ENCODE results near the gene GATD1. TPM values are rescaled to one million over a fixed set of nuclear protein-coding genes. Genes with fewer than 3 reads are reported as not detected.
A peak's percentile ranks its signal among the peaks of the same experiment; 100 is the strongest.

The GATD1 gene
- total and polyA plus RNA-seq, 10 of the 15 experiments (the other 5 are each of a cell fraction or from before 2014, with no cell fraction given): 1.2 to 92.6 (median 22.3) TPM

- intact Hi-C loops (cut with micrococcal nuclease; ENCODE audit: unreplicated experiment): loop anchor here (2.0 to 5.0 kb wide), 3 partner anchors 61 to 169 kb away; partner anchors contain the start of gene IRF7
- ChIA-PET POLR2A (interaction anchor here (0.6 to 8.2 kb wide), 3 partner anchors 10 to 187 kb away, joined by 3 to 72 read pairs (median 6); partner anchors contain the start of genes DEAF1 and TMEM80), SMC1A (ENCODE audit: uncharacterized antibody, unreplicated experiment) (interaction anchor here (0.7 to 1.9 kb wide), 4 partner anchors 27 to 169 kb away, joined by 3 to 11 read pairs (median 5); partner anchors contain the start of gene TMEM80), CTCF (interaction anchor here (1.0 to 8.6 kb wide), 14 partner anchors 13 to 168 kb away, joined by 3 to 127 read pairs (median 4); partner anchors contain the start of genes DEAF1, LMNTD2, PHRF1 and RASSF7), RAD21 (ENCODE audit: unreplicated experiment) (interaction anchor here (0.8 to 6.3 kb wide), 10 partner anchors 28 to 275 kb away, joined by 3 to 112 read pairs (median 6); partner anchors contain the start of genes DEAF1, IRF7, PHRF1 and TMEM80)
- no peaks in the 10 kb centered on the region; the same call in 1 of the 2 replicates for H4K20me1 ChIP-seq (ENCODE audit: control insufficient read depth, insufficient read depth)
- H3K27ac ChIP-seq (ENCODE audit: control insufficient read depth, insufficient read depth): no peak overlapping the region
- peak overlapping the region; percentile 50; the same call in 1 of the 2 replicates for H3K4me3 ChIP-seq
- H3K9me3 ChIP-seq (replicated peaks; ENCODE audit: control insufficient read depth, insufficient read depth, low read length): no peaks in the 10 kb centered on the region
- no peak overlapping the region for H2AFZ ChIP-seq (ENCODE audit: control insufficient read depth, low read depth, low read length)
- H3K36me3 ChIP-seq (ENCODE audit: control insufficient read depth in 2 of 2, insufficient read depth in 2 of 2, low read length in 1 of 2): no peaks in the 10 kb centered on the region
- BruUV-seq (replicated peaks): no TSS peak
- H3K4me2 ChIP-seq (ENCODE audit: control insufficient read depth, insufficient read depth): peak overlapping the region; percentile 67; the same call in 1 of the 2 replicates
- peaks cover 18% of the 10 kb centered on the region for H3K4me1 ChIP-seq (ENCODE audit: control insufficient read depth, insufficient read depth, low read length)
- in situ Hi-C loops (cut with MboI): loop anchor here (10.0 kb wide), 1 partner anchor 59 kb away; no protein-coding TSS in a partner anchor
- no peaks in the 10 kb centered on the region for H3K79me2 ChIP-seq (ENCODE audit: control insufficient read depth, insufficient read depth, low read length)
- peak; percentile 83 for FAIRE-seq
- no peak overlapping the region for H3K9ac ChIP-seq (ENCODE audit: control insufficient read depth, insufficient read depth, low read length)
- H3K27me3 ChIP-seq (replicated peaks in 1 of 2; ENCODE audit: control insufficient read depth in 2 of 2, insufficient read depth in 2 of 2, low read length in 1 of 2): 0 out of 4 replicates have a peak, but pooled peaks cover 0 to 3% of the 10 kb centered on the region in 2 experiments
- 16% methylated on average over 7 of the region's 8 CpGs for WGBS (ENCODE audit: insufficient coverage, insufficient replicate concordance, low lambda C conversion rate, missing lambda C conversion rate)
- TF ChIP-seq PKNOX1 (IDR thresholded peaks at IDR 0.05) (no peak), RELB (IDR thresholded peaks at IDR 0.05; ENCODE audit: low read depth) (no peak), ZZZ3 (IDR thresholded peaks at IDR 0.05; ENCODE audit: control insufficient read depth, insufficient read length, low read depth) (no peak), RUNX3 (IDR thresholded peaks at IDR 0.05; ENCODE audit: low read length) (peak; percentile 25; the same call in 1 of the 2 replicates), LARP7 (IDR thresholded peaks at IDR 0.05) (no peak), RAD21 (IDR thresholded peaks at IDR 0.05; ENCODE audit: insufficient read depth, low read depth, low read length) (peak; percentile 88), CTCF (IDR thresholded peaks at IDR 0.05 in 2 of 3, conservative IDR thresholded peaks at IDR 0.05 in 1 of 3; ENCODE audit: control insufficient read depth in 2 of 3, extremely low read depth in 1 of 3, insufficient read depth in 1 of 3, low read depth in 3 of 3, low read length in 3 of 3) (peak; percentile 62 to 79 (median 69)), BCLAF1 (IDR thresholded peaks at IDR 0.05) (no peak), SMC3 (IDR thresholded peaks at IDR 0.05; ENCODE audit: borderline replicate concordance, low read length) (peak; percentile 89)
- peak; percentile 25 for ATAC-seq
- DNase-seq (ENCODE audit: low read depth, low spot score): no peak
Observed at GRCh38 chr11:723120-723883, 54.0 kb downstream of the GATD1 start.

Data from GM12878 (cell line).